Stimulated activated CD4-positive, alpha-beta T cell treated with anti-CD3 and anti-CD28 coated beads, Interleukin-12 subunit alpha, Interleukin-12 subunit beta, amount 100 ng/mL, for 4 hours (primary cell): ENCODE measurements around the gene FAM210A.

Experiments
- DNase-seq: peaks from one replicate; pipeline ENCODE4 v3.0.0-alpha.2; 2020

FAM210A gene

DNA sequence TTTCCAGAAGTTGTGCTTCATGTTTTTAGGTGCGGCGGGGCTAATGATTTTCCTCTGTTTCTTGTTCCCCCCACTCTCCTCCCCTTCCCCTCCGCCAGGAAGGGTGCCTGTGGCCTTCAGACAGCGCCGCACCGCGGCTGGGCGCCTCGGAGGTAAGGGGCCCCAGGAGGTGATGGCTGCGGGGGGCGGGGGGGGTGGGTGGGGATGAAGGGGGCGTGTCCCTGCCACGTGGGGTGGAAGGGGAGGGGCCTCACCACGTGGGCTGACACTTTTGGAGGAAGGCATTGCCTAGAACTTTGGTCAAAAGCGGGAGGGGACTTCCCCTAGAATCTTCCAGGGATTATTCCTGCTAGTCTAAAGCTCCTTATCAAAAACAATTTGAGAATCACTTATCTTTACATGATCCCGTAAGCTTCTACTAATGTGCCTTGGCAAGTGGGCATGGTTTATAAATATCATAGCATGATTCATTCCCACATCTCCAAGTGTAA, 83.1 kb downstream of the FAM210A start:
- DNase-seq: no peak

DNA sequence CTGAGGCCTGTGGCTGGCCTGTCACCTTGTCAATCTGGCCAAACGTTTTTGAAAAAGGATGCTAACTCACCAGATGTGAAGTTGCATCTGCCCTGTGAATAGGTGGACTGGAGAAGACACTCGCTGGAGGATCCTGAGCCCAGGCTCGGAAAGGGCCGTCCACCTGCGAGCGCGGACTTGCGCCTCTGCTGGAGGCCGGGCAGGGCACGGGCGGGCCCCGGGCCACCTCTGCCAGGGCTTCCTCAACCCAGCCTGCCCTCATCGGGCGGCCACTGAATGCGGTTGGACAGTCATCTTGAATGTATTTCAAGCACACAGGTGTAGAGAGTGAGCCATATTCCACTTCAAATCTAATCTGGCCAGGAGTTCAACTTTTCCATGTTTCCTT, 83.9 kb downstream of the FAM210A start:
- DNase-seq: no peak

DNA sequence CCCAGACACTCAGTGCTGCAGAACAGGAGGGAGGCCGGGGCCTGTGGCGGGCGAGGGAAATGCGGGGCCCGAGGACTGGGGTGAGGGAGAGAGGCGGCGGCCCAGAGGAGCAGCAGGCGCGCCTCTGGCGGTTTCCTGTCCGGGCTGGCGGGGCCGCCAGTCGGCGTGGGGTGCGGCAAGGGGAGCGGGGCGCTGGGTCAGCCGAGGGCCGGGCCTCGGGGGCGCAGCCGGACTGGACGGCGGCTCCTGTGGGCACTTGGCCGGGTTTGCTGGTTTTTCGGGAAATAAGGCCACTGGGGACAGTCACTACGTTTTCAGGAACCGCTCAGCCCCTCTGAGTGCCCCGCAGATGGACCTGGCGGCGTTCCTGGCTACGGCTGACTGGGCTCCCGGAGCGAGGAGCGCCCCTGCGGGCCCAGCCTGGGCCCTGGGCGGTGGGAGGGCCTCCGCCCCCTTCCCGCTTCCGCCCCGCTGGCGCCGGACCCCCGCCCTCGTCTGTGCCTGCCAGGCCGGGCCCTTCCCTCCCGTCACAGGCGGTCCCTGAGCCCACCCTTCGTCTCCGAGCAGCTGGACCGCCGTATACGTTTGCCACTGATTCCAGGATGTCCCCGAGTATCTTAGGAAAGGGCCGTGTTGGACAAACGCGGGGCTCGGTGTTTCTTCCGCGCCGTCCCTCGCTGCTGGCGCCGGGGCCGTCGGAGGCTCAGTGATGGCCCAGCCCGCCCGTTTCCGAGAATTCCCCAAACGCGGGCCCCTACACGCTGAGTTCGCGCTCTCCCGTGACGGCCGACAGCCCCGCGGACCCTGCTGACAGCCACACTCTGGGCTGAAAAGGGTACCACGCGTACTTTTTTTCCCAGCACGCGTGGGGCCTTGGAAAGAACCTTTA, 84.6 kb downstream of the FAM210A start:
- DNase-seq: no peak

DNA sequence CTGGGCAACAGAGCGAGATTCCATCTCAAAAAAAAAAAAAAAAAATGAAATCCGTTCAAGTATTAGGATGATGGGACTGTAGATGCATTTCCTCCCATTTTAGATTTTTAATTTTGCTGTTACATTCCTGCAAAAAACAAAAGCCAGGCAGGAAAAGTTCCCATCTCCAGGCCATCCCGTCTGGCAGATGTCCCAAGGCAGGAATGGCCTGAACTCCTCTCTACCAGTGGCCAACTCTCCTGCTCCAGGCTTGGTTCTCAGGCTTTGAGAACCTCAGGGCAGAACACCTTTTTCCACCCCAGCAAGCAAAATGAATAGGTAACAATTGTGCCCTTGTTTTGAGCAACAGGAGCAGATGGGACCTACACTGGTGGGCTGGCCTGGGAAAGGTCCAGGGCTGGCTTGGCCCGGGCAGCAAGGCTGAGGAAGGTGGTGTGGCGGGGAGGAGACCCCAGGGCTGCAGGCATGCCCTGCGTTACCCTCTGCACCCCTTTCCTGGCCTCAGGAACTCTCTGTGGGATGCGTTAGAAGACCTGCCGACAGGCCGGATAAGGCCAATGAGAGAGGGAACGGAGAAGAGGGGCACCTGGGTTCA, 86.0 kb downstream of the FAM210A start:
- DNase-seq: no peak

DNA sequence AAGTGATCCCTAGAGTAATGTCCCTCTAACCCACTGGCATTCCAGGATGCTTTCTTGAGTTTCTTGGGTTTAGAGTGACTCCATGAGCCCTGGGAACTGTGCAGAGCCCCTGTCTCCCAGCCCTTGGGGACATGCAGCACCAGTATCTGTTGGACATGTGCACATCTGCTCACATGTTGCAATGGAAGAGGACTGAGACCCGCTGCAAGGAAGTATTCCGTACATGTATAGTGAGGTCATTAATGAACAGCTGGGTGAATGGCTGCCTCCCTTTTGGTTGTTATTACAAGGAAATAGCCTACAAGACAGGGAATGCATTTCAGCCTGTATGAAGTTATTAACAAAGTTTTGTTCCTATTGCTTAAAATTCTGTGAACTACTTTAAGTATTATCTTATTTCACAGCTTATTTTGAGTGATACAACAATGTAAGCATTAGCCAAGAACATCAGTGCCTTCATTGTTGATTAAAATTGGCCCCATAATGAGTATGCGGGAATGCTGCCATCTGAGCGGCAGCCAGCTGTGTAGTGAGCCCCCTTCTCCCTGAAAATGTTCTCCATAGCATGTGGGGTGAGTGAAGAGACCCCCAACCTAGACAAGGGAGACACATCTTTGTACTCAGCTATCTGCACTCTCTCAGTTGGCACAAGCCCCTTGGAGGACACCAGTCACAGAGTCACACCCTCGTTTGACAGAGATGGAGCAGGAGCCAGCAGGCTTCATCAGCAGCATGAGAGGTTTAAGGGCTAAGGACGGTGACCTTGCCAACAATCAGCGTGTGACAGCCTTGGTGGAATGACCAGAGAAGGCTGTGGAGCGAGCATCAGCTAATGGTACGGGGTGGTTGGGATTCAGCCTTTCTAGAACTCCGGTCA, 87.4 kb downstream of the FAM210A start:
- DNase-seq: no peak

DNA sequence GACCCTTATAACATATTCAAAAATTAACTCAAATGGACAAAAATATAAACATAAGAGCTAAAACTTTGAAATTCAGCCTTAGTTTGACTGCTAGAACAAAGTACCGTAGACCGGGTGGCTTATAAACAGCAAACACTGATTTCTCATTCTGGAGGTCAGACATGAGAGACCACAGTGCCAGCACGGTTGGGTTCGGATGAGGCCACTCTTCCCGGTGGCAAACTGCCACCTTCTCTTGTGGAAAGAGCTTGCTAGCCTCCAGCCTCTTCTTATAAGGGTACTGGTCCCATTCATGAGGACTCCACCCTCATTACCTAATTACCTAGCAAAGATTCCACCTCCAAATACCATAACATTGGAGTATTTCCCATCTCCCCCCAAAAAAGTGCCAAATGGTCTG, 91.3 kb downstream of the FAM210A start:
- no peak for DNase-seq

DNA sequence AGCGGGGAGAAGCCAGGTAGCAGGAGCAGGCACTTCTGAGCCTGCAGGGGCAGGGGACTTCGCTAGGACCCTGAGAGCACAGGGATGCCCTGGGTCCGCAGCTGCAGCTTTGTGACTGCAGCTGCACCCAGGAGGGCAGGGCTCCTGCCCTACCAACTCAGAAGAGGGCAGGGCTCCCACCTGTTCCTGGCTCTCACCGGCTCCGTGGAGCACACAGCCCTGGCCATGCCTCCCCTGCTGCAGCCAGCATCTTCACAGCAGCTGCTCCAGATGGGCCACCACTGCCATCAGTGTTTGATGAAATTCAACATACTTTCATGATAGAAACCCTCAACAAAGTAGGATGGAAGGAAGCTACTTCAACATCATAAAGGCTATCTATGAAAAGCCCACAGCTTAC, 92.7 kb downstream of the FAM210A start:
- DNase-seq: no peak

DNA sequence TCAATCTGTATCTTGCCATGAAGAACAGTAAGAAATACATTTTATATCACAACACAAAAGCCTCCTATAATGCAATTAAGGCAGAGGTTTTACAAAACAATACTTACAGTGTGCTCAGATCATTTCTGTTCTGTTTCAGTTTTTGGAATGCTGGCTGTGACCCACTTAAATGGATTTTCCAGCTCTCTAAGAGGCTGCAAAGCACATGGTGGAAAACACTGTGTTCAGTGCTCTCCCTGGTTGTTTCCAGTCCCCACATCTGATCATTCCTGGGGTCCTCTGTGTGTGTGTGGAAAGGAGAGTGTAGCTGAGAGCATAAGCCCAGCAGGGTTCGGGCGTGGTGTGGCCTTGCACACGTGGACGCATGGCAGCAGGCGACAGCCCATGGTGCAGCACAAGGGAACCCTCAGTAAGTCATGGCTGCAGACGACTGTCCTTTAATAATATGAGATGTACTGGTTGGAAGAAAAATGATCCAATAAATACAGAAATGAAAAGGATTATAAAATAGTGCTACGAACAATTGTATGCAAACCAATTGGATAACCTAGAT, 95.6 kb downstream of the FAM210A start:
- DNase-seq: no peak

DNA sequence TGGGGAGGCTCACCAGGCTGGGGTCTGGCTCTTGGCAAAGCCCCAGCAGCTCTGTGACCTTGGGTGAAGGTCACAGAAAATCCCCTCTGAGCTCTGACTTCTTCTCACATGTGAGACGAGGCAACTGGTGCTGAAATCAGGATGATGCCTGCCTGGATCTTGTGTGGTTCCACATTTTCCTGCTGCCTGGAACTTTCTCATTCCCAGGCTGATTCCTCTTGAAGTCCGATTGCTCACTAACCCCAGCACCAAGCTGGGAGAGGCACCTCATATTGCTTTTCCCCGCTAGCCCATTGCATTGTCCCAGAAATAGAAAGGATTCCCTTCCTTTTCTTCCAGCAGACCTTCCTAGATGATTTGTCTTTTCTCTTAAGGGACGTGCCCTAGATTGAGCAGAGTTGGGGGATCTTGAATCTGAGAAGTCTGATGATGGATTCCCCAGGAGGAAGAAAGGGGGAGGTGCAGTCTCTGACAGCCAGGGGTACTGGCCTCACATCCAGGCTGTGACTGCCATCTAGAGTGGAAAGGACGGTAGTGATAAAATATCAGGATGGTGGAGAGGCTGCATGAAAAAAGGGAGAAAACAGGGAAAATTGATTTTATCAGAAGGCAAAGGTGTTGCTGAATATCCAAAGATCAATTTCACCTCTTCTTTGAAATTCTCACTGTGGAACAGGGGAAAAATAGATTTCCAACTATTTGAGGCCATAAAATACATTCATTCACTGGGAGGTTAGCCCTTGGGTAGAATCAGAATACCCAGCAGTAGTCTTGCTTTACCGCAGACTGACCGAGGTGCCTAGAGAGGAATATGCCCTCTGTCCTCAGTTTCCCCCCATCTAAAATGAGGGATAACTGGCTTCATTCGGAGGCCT, 96.3 kb downstream of the FAM210A start:
- DNase-seq: peak; percentile 31

DNA sequence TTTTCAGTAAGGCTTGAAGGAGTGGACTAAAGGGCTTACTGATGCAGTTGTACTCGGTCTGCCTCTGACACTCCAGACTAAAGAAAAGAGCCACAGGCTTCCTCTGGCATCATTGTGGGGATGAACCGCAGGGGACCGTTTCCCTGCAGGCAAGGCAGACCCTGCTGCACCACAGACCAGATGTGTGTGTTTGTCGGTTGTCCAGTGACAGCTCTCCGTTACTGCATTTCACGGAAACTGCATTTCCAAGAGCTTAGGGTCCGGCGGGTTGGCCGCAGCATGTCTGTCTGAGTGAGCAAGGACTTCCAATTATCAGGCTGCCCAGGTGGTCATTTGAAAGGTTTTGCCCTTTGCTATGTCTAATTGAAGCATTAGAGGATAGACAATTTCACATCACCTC, 98.1 kb downstream of the FAM210A start:
- no peak for DNase-seq

DNA sequence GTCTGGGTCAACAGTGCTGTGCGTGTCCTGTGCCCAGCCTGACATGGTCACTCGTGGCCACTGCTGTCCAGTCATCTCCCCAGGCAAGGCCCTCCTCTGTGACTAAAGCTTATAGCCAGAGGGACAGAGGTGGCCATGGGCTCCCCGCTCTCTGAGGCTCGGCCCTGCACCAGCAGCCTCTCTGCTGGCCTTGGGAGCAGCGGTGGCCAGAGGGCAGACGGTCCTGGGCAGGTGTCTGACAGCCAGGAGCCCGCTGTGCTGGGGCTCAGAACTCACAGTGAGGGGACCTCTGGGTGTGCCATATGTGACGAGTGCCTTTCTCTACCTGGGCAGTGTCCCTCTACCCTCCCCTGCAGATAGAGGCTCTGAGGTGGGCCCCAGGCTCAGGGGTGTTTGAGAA, 98.7 kb downstream of the FAM210A start:
- DNase-seq: no peak

DNA sequence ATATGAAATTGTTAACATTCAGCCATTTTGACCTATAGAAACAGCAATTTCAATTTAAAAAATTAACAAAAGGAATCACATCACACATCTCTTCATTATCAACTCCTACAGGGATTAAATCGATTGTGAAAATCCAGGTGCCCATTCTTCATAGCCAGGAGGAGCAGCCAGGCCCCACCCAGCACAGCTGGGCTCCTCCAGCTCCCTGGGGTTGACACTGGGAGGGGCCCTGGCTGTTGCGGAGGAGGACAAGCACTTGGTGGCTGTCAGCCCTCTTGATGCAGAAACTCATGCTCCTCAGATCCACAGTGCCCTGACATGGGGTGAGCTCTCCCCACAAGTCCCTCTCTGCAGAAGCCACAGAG, 99.8 kb downstream of the FAM210A start:
- DNase-seq: no peak

DNA sequence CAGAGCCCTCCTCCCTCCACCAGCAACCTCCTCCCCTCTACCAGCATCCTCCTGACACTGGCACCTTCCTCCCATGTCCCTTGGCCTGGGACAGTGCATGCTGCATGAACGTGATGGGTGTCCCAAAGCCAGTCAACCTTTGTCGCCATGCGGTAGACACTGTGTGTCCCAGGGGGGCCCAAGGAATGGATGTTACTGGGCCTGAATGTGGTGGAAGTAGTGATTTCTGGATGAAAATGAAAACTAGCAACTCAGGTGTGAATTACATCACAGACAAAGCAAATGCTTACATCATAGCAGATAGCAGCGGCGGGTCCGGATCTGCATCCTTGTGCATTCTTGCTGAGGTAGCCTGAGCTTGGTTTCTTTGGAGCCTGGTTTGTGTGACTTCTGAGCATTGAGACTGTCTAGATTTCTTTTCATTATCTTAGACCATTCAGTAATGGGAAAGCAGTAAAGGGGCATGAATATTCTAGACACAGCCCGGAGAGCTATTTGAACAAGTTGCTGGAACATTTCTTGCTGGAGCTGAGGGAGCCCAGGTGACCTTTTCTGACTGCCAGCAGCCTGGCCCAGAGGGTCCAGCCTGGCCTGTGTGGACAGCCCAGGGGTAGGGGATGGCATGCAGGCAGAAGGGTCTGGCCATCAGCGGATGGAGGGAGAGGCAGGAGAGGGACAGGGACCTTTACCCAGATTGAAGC, 100.4 kb downstream of the FAM210A start:
- DNase-seq: no peak

DNA sequence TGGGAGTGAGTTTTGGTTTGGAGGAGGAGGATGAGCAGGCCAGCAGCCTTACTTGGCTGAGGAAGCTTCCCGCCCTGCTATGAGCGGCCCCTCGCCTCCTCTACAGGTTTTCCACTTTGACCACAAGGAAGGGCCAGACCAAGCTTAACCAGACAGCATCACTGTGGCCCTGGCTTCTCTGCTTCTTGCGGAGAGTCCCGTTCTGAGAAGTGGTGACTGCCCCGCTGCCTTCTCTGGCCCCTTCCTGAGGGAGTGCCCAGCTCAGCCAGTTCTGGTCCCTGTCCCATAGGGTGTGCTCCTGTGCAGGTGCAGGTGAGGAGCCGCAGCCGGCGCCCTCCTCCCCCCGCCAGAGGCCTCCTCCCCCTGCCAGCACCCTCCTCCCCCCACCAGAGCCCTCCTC, 101.0 kb downstream of the FAM210A start:
- no peak for DNase-seq

DNA sequence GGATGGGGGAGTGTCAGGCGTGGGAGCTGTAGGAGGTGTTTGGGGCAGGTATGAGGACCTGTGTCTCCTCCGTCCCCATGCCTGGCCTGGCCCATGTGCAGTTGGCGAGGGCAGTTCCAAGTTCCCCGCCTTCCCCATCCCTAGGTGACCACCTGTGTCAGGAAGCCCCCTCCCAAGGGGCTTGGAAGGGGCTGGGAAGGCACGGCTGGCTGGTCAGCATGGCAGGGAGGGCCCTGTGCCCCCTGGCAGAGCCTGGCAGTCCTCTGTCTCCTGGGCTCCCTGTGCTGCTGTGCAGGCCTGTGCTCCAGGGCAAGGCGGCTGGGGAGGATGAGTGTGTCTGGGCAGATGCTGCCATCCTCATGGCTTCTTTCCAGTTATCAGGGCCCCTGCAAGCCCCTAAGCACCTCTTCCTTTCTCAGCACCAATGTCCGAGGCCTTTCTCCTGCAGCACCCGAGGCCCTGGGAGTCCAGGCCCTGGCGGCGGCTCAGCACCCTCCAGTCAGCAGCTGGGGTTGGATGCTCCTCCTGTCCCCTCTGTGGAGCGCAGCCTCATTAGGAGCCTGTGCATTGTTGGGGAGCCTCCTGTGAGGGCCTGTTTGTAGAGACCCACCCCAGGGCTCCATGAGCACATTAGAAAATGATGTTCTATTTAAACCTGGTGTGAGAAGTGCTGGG, 101.7 kb downstream of the FAM210A start:
- DNase-seq: no peak

DNA sequence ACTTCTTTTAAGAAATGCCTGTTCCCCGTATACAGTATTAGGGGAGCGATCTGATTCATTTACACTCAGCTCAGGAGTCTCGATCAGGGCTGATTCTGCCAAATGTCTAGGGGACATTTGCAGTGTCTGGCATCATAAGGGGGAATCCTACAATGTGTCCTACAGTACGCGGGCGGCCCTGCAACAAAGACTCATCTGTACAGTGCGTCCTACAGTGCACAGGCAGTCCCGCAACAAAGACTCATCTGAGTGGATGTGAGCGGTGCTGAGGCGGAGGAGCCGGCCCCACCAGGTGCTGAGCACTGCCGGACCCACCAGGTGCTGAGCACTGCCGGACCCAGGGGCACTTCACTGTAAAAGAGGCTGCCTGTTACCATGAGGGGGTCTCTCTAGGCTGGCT, 102.5 kb downstream of the FAM210A start:
- DNase-seq: no peak

DNA sequence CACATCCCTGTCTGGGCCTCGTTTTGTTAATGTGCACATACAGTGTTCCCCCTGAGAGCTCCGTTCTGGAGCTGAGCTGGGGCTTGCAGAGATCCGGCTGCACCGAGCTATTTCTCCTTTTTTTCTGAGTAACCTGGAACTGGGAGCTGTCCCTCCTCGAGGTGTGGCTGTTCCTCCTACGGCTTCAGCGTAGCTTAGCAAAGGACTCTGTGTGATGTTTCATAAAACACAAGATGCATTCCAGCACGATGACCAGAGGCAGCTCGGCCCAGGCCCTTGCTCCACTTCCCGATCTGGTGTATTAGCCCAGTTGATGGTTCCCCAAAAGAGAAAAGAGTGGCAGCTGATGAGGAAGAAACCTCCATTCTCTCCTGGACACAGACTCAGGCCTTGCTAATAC, 103.0 kb downstream of the FAM210A start:
- DNase-seq: no peak

DNA sequence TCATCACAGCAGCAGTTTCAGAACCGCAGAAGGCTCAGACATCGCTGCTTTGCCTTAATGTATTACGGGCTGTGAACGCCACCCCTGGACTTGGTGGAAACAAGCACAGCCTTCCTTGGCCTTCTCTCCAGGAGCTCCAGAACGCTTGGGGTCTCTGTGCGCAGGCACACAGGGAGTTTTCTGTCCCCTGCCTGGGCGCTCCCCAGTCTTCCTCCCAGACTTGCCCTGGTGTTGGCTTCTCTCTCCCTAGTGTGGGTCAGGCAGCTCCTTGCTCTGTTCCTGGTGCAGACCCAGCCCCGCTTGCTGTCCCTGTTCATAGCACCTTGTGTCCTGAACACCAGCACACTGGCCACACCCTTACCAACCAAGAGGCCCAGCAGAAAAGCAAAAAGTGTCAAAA, 103.6 kb downstream of the FAM210A start:
- DNase-seq: no peak

DNA sequence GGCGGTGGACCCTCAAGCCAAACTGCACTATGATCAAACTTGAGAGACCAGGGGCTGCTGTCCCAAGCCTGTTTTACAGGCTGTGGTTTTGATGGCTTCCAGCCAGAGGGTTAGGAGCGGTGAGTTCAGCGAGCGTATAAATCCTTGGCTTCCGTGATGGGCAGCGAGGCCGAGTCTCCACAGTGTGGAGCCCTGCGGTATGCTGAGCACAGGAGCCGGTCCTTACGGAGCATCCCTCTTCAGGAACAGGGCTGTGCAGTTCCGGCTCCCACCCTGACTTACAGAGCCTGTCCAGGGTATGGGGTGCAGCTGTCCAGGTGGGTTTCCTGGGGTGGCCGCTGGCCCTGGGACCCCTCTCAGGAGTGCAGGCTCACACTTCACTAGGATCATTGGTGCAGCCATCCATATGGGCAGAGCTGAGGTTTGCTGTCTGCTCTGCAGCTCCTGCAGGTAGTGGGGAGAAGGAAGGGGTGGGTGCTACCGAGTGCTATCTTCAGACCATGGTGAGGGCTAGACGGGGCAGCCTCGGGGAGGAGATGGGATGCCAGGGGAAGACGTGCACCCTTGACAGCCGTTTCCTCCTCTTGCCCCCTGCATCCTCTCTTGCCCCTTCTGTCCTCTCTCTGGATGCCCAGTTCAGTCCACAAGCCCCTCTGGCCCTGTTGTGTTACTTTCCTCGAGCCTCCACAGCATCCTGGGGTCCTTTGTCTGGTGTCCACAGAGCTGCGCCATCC, 104.3 kb downstream of the FAM210A start:
- DNase-seq: no peak

DNA sequence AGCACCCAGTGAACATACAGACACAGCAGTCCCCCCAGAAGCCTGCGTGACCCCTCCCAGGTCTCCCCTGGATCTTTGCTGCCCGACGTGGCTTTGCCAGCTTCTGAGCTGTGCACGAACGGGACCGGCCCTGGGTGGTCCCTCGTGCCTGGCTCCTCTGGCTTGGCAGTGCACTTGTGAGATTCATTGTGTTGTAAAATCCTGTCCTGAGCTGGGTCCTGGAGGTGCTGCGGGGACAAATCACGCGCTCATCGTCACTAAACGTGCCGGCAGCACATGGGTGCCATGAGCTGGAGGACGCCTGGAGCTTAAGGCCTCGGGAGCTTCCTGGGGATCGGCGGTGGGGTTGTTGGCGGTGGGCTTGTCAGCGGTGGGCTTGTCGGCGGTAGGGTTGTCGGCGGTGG, 104.9 kb downstream of the FAM210A start:
- DNase-seq: no peak
